IPS-15b (cell line): ENCODE measurements around the gene SMIM1.
A peak's percentile ranks its signal among the peaks of the same experiment; 100 is the strongest.

ENCODE experiments used
- H3K27me3 ChIP-seq: one replicate; pipeline ENCODE4 v1.6.1; 2013; ENCODE audit warnings: low read length; ENCODE audit not compliant: control insufficient read depth, insufficient read depth
- H3K36me3 ChIP-seq: one replicate; pipeline ENCODE4 v1.6.1; 2013; ENCODE audit warnings: low read length; ENCODE audit not compliant: control insufficient read depth, insufficient read depth
- H3K4me1 ChIP-seq: one replicate; pipeline ENCODE4 v1.6.1; 2013; ENCODE audit warnings: mild to moderate bottlenecking, low read length; ENCODE audit not compliant: control insufficient read depth, insufficient read depth
- H3K4me3 ChIP-seq: one replicate; pipeline ENCODE4 v1.5.1; 2013; ENCODE audit warnings: low read depth, low read length
- H3K9ac ChIP-seq: one replicate; pipeline ENCODE4 v1.6.1; 2013; ENCODE audit warnings: low read depth, mild to moderate bottlenecking, low read length
- H3K9me3 ChIP-seq: one replicate; pipeline ENCODE4 v1.6.1; 2013; ENCODE audit warnings: mild to moderate bottlenecking, low read length; ENCODE audit not compliant: control insufficient read depth, insufficient read depth

SMIM1 gene

DNA sequence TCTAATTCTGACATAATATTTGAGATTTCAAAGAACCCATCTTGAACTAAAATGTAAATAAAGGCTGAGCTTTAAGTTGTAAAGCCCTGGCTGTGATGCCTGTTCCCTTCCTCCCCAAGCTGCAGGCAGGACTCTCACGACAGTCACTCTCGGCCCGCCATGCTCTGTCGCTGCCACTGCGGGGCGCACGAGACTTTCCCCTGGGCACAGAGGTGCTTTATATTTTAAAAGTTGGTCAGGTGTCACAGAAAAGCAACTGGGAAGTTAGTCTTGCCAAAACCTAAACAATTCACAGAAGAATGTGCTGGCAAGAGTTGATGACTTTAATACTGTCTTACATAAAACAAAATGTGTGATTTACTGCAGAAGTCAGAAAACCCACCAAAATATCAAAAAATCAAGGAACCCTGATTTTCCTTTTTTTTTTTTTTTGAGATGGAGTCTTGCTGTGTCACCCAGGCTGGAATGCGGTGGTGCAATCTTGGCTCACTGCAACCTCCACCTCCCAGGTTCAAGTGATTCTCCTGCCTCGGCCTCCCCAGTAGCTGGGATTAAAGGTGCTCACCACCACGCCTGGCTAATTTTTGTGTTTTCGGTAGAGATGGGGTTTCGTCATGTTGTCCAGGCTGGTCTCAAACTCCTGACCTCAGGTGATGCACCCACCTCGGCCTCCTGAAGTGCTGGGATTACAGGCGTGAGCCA is 13.1 kb downstream of the SMIM1 start:
- Histone ChIP-seq H3K4me3 (no peak overlapping the region), H3K27me3 (no peaks in the 10 kb centered on the region), H3K36me3 (peaks cover 57% of the 10 kb centered on the region), H3K4me1 (peaks cover 3% of the 10 kb centered on the region), H3K9me3 (no peaks in the 10 kb centered on the region), H3K9ac (no peak overlapping the region)

DNA sequence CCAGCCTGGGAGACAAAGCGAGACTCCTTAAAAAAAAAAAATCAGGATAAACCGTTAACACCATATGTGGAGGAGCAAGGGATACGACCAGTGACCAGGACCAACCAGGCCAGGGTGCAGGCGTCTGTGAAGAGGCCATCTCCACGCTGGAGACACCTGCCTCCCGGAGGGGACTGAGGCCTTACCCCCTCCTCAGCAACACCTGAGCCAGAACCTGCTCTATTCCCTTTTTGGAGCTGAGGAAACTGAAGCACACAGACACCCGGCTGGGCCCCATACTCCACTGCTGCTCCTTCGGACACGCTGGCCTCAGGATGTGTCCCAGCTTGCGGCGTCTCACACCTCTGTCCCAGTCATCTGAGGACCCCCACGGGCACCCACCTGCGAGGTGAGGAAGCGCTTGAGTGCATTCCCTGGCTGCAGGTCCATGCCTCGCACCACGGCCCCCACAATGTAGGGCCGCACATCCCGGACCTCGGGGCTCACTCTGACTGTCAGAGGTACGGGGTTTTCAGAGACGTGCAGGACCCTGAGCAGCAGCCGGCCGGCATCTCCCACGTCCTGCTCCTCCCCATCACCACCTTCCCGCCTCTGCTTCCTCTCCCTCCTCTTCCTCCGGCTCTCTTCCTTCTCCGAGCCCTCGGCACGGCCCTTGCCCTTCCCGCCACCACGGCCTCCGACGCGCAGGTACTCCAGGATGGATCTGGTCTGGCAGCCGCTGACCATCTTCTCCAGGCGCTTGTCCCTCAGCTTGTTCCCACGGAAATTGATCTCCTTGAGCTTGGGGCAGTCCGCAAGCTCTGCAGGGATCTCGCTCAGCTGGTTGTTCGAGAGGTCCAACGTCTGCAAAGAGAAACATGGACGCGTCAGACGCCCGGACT is 14.2 kb downstream of the SMIM1 start:
- Histone ChIP-seq H3K27me3 (no peaks in the 10 kb centered on the region), H3K36me3 (peaks cover 50% of the 10 kb centered on the region), H3K9me3 (no peaks in the 10 kb centered on the region), H3K4me1 (peaks cover 3% of the 10 kb centered on the region), H3K4me3 (no peak overlapping the region), H3K9ac (no peak overlapping the region)

DNA sequence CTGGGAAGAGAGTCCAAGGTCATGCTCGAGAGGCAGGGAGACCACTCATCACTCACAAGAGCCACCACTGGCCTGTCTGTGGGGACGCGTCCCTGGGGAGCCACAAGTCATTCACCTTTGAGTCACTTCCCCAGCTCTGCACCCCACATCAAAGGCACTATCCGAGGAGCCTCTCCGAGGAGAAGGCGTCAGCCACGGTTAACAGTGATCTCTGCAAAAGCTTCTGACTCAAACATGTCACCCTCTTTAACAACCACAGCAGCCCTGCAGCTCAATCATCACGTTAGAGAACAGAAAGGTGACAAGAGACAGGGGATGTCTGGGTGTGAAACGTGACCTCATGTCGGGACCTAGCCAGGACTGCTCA is 14.8 kb downstream of the SMIM1 start:
- H3K4me3 ChIP-seq = no peak overlapping the region
- H3K27me3 ChIP-seq = no peaks in the 10 kb centered on the region
- peaks cover 46% of the 10 kb centered on the region for H3K36me3 ChIP-seq
- H3K4me1 ChIP-seq = peaks cover 3% of the 10 kb centered on the region
- H3K9ac ChIP-seq = no peak overlapping the region
- no peaks in the 10 kb centered on the region for H3K9me3 ChIP-seq

DNA sequence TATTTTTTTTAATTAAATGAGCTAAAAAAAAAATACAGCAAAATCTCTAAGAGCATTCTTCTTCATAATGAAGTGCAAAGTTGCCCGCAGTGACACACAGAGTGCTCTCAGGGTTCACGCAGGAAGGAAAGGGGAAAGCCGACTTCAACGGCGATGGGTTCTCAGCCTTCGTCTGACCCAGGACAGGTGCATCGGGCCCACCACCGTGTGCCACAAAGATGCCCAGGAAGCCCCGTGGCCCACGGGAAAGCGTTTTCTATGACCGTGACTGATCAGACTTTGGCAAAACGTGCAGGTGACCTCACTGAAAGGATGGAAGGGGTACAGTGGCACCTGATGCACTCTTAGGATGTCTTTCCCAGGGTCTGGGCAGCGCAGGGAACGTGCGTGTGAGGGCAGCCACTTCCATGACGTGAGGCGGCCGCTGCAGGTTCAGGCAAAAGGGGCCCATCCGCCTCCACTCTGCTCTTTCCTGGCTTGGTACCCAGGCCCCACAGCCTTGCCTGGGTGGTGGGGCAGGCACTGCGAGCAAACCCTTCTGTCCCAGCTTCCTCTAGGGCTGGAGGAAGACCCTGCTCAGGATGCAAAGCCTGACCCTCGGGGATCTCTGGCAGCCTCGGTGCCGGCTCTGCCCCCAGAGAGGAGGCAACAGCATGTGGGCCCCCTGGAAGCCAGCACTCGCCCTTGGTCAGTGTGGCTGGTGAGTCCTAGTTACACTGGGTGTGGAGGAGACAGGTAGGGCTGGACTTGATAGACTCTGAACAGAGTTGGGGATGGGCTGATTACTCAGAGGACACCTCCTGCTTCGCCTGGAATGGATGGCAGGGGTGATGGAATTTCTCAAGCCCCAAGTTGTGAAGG is 15.4 kb downstream of the SMIM1 start:
- Histone ChIP-seq H3K4me1 (peaks cover 7% of the 10 kb centered on the region), H3K27me3 (no peaks in the 10 kb centered on the region), H3K36me3 (peaks cover 40% of the 10 kb centered on the region), H3K9me3 (no peaks in the 10 kb centered on the region), H3K9ac (peak overlapping the region; percentile 54), H3K4me3 (no peak overlapping the region)

DNA sequence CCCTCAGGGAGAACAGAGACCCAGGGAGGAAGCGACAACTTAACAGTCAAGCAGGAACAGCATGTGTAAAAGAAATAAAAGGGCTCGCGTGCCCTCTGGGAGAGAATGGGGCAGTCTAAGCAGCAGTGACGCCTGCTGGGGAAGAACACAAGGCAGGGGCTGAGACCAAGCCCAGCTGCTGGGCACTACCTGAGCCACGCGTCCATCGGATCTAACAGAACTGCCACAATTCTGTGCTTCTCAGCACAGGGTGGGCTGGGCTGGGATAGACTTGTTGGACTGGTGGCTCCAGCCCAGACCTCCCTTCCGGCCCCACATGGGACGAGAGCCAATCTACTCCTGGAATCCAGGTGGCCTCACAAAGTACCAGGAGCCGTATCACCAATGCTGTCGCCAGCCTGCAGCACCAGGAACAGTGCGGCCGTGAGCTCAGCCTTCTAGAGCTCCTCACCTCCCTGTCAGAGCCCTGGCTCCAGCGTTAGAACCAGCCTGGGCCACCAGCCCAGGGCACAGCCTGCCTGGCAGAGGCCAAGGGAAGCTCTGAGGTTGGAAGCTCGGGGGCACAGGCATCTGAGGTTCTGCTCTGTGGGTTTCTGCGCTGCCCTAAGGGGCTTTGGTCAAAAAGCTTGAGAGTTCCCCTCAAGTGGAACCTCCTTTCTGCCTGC is 16.3 kb downstream of the SMIM1 start:
- Histone ChIP-seq H3K9ac (peak overlapping the region; percentile 54), H3K4me3 (no peak overlapping the region), H3K4me1 (peaks cover 7% of the 10 kb centered on the region), H3K27me3 (no peaks in the 10 kb centered on the region), H3K9me3 (no peaks in the 10 kb centered on the region), H3K36me3 (peaks cover 34% of the 10 kb centered on the region)

DNA sequence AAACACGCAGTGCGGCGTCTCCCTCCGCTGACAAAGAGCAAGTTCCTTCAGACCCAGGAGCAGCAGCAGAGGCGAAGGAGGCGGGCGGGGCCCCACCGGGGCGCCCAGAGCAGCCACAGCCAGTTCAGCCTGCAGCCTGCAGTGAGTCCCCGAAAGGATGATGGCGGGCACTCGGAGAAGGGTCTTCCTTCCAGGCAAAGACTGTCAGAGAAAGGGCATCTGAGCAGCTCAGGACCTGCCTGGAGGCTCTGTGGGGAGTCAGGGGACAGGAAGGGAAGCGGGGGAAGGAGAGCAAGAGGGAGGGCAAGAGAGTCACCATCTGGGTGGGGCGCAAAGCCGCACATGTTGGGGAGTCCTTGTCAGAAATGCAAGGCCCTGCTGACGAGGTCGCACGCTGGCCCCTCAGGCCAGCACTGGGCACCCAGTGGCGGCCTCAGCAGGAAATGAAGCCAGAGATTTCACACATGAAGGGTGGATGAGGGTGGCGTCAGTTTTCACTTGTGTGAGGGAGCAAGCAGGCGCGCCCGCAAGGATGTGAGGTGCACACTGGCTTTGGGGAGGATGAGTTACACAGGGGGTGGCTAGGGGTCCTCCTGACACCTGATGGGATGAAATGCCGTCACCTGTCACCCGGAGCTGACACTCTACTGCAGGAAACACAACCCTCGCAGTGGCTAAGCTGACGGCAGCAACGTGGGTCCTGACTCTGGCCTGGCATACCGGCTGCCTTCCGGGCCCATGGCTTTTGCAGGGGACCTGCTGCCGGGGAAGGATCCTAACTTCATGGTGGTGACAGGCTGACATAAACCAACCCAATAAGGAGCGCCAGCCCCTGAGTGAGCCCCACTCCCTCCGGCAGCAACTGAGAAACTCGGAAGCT is 17.1 kb downstream of the SMIM1 start:
- H3K9ac ChIP-seq = peak overlapping the region; percentile 65
- H3K9me3 ChIP-seq = no peaks in the 10 kb centered on the region
- H3K27me3 ChIP-seq = no peaks in the 10 kb centered on the region
- peaks cover 26% of the 10 kb centered on the region for H3K36me3 ChIP-seq
- peaks cover 9% of the 10 kb centered on the region for H3K4me1 ChIP-seq
- no peak overlapping the region for H3K4me3 ChIP-seq

DNA sequence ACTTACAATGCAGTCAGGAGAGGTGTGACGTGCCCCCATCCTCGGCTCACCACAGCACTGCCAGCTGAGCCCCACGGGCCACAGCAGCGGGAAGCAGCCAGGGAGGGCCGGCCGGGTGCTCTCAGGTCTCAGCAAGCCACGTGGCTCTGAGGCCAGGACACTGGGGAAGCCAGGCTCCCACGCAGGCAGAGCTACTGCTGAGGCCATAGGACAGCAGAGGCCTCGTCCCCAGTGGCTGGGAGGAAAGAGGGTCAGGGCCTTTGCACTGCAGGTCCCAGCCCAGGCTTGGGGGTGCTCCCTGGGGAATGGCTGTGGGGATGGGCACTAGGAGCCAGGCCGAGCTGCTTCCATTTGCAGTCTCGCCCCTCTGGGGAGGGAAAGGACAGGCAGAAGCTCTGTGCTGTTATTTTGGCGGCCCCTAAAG is 18.0 kb downstream of the SMIM1 start:
- Histone ChIP-seq H3K4me1 (peaks cover 9% of the 10 kb centered on the region), H3K9me3 (no peaks in the 10 kb centered on the region), H3K36me3 (peaks cover 21% of the 10 kb centered on the region), H3K27me3 (no peaks in the 10 kb centered on the region), H3K4me3 (no peak overlapping the region), H3K9ac (peak overlapping the region; percentile 65)

DNA sequence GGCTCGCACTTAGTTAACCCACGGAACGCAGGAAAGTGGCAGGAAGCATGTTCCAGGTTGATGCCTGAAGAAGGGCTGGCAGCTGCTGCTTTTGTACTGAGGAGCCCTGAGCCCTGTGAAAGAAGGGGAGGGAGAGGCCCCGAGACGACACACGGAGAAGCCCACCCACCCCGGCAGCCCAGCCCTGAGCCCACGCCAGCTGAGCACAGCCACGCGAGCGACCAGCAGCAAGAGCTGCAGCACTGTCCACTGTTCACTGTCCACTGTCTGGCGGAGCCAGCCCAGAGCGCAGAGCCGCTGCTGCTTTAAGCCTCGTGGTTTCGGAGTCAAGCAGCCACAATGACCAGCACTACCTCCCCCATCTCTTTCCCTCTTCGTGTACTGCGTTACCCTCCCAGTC is 18.4 kb downstream of the SMIM1 start:
- Histone ChIP-seq H3K4me3 (no peak overlapping the region), H3K9me3 (no peaks in the 10 kb centered on the region), H3K4me1 (peaks cover 9% of the 10 kb centered on the region), H3K9ac (peak overlapping the region; percentile 4), H3K27me3 (no peaks in the 10 kb centered on the region), H3K36me3 (peaks cover 21% of the 10 kb centered on the region)

DNA sequence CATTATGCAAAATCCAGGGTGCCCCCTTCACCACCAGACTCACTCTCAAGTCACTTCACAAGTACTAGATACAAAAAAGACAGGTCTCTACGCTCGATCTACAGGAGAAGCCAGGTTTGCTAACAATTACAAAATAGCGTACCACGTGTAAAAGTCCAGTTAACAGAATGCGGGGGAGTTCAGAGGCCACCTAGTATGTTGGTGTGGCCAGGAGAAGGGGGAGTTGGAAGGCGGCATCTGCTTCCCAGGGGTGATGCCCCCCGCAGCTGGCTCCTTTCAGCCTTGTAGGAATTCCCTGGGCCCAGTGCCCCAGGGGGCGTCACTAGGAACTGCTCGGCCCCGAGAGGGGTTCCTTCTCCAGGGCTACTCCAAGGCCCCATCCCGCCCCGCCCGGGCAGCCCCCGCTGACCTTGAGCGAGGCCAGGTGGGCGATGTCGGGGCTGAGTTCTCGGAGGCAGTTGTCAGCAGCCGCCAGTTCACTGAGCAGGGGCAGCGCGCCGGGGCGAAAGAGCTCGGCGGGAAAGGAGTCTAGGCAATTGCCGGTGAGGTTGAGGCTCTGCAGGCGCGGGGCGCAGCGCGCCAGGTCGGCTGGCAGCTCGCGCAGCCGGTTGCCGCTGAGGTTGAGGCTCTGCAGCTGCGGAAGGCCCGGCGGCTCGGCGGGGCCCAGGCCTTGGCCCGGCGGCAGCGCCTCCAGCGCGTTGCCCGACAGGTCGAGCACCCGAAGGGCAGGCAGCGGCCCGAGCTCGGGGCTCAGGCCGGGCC is 23.1 kb downstream of the SMIM1 start:
- Histone ChIP-seq H3K27me3 (no peaks in the 10 kb centered on the region), H3K9me3 (no peaks in the 10 kb centered on the region), H3K4me3 (peak overlapping the region; percentile 89), H3K36me3 (peaks cover 3% of the 10 kb centered on the region), H3K4me1 (peaks cover 6% of the 10 kb centered on the region), H3K9ac (peak overlapping the region; percentile 70)
